Posterior vena cava (tissue), 2 donors: Measurements from ENCODE around the gene MUCL3. TPM values are rescaled to one million over a fixed set of nuclear protein-coding genes. Genes with fewer than 3 reads are reported as not detected.

ENCODE experiments used
- DNase-seq: peaks from one replicate; pipeline ENCODE4 v3.0.0-alpha.2; 2020; ENCODE audit warnings: low spot score
- intact Hi-C, 2 donors: fragments of 100-400 bp; cut with DNase I; formaldehyde crosslinking; loops; one replicate each; pipeline versions ENCODE4 v1.14.1 to v1.14.2; 2022 to 2023
- total RNA-seq, 2 donors: library from RNA; stranded (reverse); fragmentation: NEBNext Ultra II Directional; extraction: Animal tissue kit (Norgen Biotek cat#: 25700); gene quantifications; one replicate each; pipeline ENCODE4 v1.2.1, GENCODE V29; 2021
- donor health status: DM: yes; HTN: yes; CAD: no.
- donor health status: DM: yes; HTN: yes; CAD: no.

MUCL3 gene
- total RNA-seq, 2 donors from 2014 or later: not detected

DNA sequence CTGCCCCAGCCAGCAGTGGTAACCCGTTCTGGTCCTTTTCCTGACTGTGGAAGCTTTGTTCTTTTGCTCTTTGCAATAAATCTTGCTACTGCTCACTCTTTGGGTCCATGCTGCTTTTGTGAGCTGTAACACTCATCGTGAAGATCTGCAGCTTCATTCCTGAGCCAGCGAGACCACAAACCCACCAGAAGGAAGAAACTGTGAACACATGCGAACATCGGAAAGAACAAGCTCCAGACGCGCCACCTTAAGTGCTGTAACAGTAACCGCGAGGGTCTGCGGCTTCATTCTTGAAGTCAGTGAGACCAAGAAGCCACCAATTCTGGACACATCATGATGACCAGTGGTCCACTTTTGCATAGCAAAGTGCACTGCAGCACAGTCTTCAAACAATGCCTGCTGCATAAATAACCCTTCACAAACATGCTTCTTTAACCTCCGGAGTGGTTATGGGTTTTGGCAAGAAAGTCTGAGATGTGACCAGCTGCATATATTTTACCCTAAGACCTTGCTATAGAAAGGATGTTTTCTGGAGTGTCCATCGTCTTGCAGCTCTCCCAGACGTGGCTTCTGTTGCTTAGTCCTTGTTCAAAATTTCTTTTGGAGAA, 60.6 kb downstream of the MUCL3 start:
- intact Hi-C loops: loop anchor here in 1 of 2 donors (10.0 kb wide), 1 partner anchor 723 kb away; the partner anchor contains the start of genes DDAH2, LY6G6C and MPIG6B
- no peak for DNase-seq

GRCh38 chr6:31002471-31002870, 61.7 kb downstream of the MUCL3 start:
- intact Hi-C loops: loop anchor here in 1 of 2 donors (10.0 kb wide), 1 partner anchor 722 kb away; the partner anchor contains the start of genes DDAH2, LY6G6C and MPIG6B

More at GRCh38 chr6:31002471-31002870, 61.7 kb downstream of the MUCL3 start:
- no peak for DNase-seq

Other genes starting within 250 kb of the MUCL3 start
- gene NRM, start 250.0 kb upstream of the MUCL3 start, total RNA-seq: 10 to 100 TPM; 14.6 to 15.5 TPM
- 10 to 100 TPM; 24.4 to 25.0 TPM for gene MDC1, start 223.7 kb upstream of the MUCL3 start, total RNA-seq
- 100 to 1,000 TPM; 342 to 378 TPM for gene TUBB, start 220.6 kb upstream of the MUCL3 start, total RNA-seq
- gene FLOT1, start 198.3 kb upstream of the MUCL3 start, total RNA-seq: 100 to 1,000 TPM; 150 to 167 TPM
- 10 to 100 TPM; 28.5 to 51.5 TPM for gene IER3, start 196.4 kb upstream of the MUCL3 start, total RNA-seq
- gene DDR1, start 56.5 kb upstream of the MUCL3 start, total RNA-seq: 10 to 100 TPM; 25.2 to 26.0 TPM
- gene GTF2H4, start 32.8 kb upstream of the MUCL3 start, total RNA-seq: 10 to 100 TPM; 27.2 to 37.8 TPM
- gene VARS2, start 26.7 kb upstream of the MUCL3 start, total RNA-seq: 10 to 100 TPM; 13.8 to 17.8 TPM
- under 1 TPM in 1 of 2 donors, not detected in 1; 0.29 TPM for gene SFTA2, start 8.8 kb upstream of the MUCL3 start, total RNA-seq
- not detected for gene MUC21, start 42.7 kb downstream of the MUCL3 start, total RNA-seq
- not detected for gene MUC22, start 69.5 kb downstream of the MUCL3 start, total RNA-seq
- gene C6orf15, start 171.6 kb downstream of the MUCL3 start, total RNA-seq: not detected
- gene PSORS1C1, start 173.8 kb downstream of the MUCL3 start, total RNA-seq: 1 to 10 TPM; 1.9 to 2.1 TPM
- not detected for gene CDSN, start 179.5 kb downstream of the MUCL3 start, total RNA-seq
- not detected for gene PSORS1C2, start 198.1 kb downstream of the MUCL3 start, total RNA-seq
- 10 to 100 TPM in 1 of 2 donors, 1 to 10 TPM in 1; 9.6 to 13.4 TPM for gene CCHCR1, start 216.8 kb downstream of the MUCL3 start, total RNA-seq
- gene TCF19, start 217.6 kb downstream of the MUCL3 start, total RNA-seq: 1 to 10 TPM; 3.0 to 4.8 TPM
- gene POU5F1, start 229.7 kb downstream of the MUCL3 start, total RNA-seq: not detected